ENCODE data around the gene CISD3. TPM values are rescaled to one million over a fixed set of nuclear protein-coding genes. Genes with fewer than 3 reads are reported as not detected.

CISD3 gene
- total RNA-seq, 1 experiment from 2014 or later, result 101 TPM

- H3K4me3 Mint-ChIP-seq (ENCODE audit: low read depth, unreplicated experiment), result peak overlapping the region; percentile 90
- BruUV-seq (replicated peaks), result no TSS peak
- H3K9me3 Mint-ChIP-seq (ENCODE audit: low read depth, unreplicated experiment), result no peaks in the 10 kb centered on the region
Measured at GRCh38 chr17:38727736-38728135, 2.4 kb upstream of the CISD3 start.

GRCh38 chr17:38728290-38728831 lies 1.8 kb upstream of the CISD3 start:
- no TSS peak for BruUV-seq (replicated peaks)
- CTCF ChIA-PET, result interaction anchor here (0.8 to 1.6 kb wide), 5 partner anchors 10 to 59 kb away, joined by 3 to 4 read pairs (median 3); partner anchors contain the start of gene MLLT6
- no peaks in the 10 kb centered on the region for H3K9me3 Mint-ChIP-seq (ENCODE audit: low read depth, unreplicated experiment)
- H3K27me3 Mint-ChIP-seq (ENCODE audit: unreplicated experiment), result no peaks in the 10 kb centered on the region
- intact Hi-C loops (cut with micrococcal nuclease; ENCODE audit: unreplicated experiment), result no loop called here
- H3K36me3 Mint-ChIP-seq (ENCODE audit: insufficient read depth, unreplicated experiment), result peaks cover 87% of the 10 kb centered on the region
- no peak for TF ChIP-seq CTCF (IDR thresholded peaks at IDR 0.05; ENCODE audit: unreplicated experiment)
- peaks cover 32% of the 10 kb centered on the region for H3K4me1 Mint-ChIP-seq (ENCODE audit: low read depth, unreplicated experiment)
- peak overlapping the region; percentile 55 for H3K27ac Mint-ChIP-seq (ENCODE audit: unreplicated experiment)
- peak overlapping the region; percentile 90 for H3K4me3 Mint-ChIP-seq (ENCODE audit: low read depth, unreplicated experiment)
- DNase-seq, result no peak

More at GRCh38 chr17:38727736-38728135, 2.4 kb upstream of the CISD3 start:
- H3K4me1 Mint-ChIP-seq (ENCODE audit: low read depth, unreplicated experiment), result peaks cover 25% of the 10 kb centered on the region
- no peaks in the 10 kb centered on the region for H3K27me3 Mint-ChIP-seq (ENCODE audit: unreplicated experiment)
- CTCF ChIA-PET, result interaction anchor here (0.6 to 1.6 kb wide), 4 partner anchors 23 to 757 kb away, joined by 3 to 4 read pairs (median 4); partner anchors contain the start of gene MLLT6
- no peak for TF ChIP-seq CTCF (IDR thresholded peaks at IDR 0.05; ENCODE audit: unreplicated experiment)
- H3K27ac Mint-ChIP-seq (ENCODE audit: unreplicated experiment), result peak overlapping the region; percentile 55
- DNase-seq, result no peak
- H3K36me3 Mint-ChIP-seq (ENCODE audit: insufficient read depth, unreplicated experiment), result peaks cover 87% of the 10 kb centered on the region
- intact Hi-C loops (cut with micrococcal nuclease; ENCODE audit: unreplicated experiment), result no loop called here

- Mint-ChIP-seq H3K4me3 (ENCODE audit: low read depth, unreplicated experiment) (peak overlapping the region; percentile 90), H3K27me3 (ENCODE audit: unreplicated experiment) (no peaks in the 10 kb centered on the region), H3K27ac (ENCODE audit: unreplicated experiment) (peak overlapping the region; percentile 43), H3K9me3 (ENCODE audit: low read depth, unreplicated experiment) (no peaks in the 10 kb centered on the region), H3K4me1 (ENCODE audit: low read depth, unreplicated experiment) (peaks cover 42% of the 10 kb centered on the region), H3K36me3 (ENCODE audit: insufficient read depth, unreplicated experiment) (peaks cover 87% of the 10 kb centered on the region)
- BruUV-seq (replicated peaks), result no TSS peak
- CTCF ChIA-PET, result interaction anchor here (0.7 to 2.5 kb wide), 6 partner anchors 20 to 369 kb away, joined by 3 to 20 read pairs (median 4); partner anchors contain the start of genes EPOP and MLLT6
- TF ChIP-seq CTCF (IDR thresholded peaks at IDR 0.05; ENCODE audit: unreplicated experiment), result no peak
- intact Hi-C loops (cut with micrococcal nuclease; ENCODE audit: unreplicated experiment), result no loop called here
- DNase-seq, result no peak
Measured at GRCh38 chr17:38729368-38729885, 714 bp upstream of the CISD3 start.

- no peak for TF ChIP-seq CTCF (IDR thresholded peaks at IDR 0.05; ENCODE audit: unreplicated experiment)
- Mint-ChIP-seq H3K27me3 (ENCODE audit: unreplicated experiment) (no peaks in the 10 kb centered on the region), H3K4me3 (ENCODE audit: low read depth, unreplicated experiment) (peak overlapping the region; percentile 90), H3K4me1 (ENCODE audit: low read depth, unreplicated experiment) (peaks cover 51% of the 10 kb centered on the region), H3K27ac (ENCODE audit: unreplicated experiment) (peak overlapping the region; percentile 85), H3K36me3 (ENCODE audit: insufficient read depth, unreplicated experiment) (peaks cover 89% of the 10 kb centered on the region), H3K9me3 (ENCODE audit: low read depth, unreplicated experiment) (no peaks in the 10 kb centered on the region)
- intact Hi-C loops (cut with micrococcal nuclease; ENCODE audit: unreplicated experiment), result loop anchor here (1.0 kb wide), 2 partner anchors 26 to 53 kb away; no protein-coding TSS in a partner anchor
- CTCF ChIA-PET, result interaction anchor here (0.7 to 2.5 kb wide), 12 partner anchors 8 to 423 kb away, joined by 3 to 20 read pairs (median 4); partner anchors contain the start of genes EPOP, MLLT6 and PSMB3
- DNase-seq, result peak; percentile 90
- BruUV-seq (replicated peaks), result no TSS peak
Measured at GRCh38 chr17:38730526-38731379, 612 bp downstream of the CISD3 start.

Data from Calu3 (cell line).